WERI-Rb-1 (cell line): ENCODE results near the gene CCDC102B.

Experiments
- DNase-seq: peaks from one replicate; pipeline ENCODE4 v3.0.0-alpha.2; 2020
- H3K27ac ChIP-seq: fragments of 250-450 bp; sonication (Bioruptor Pico); 2 replicates; pipeline ENCODE4 v1.5.1; 2020; ENCODE audit warnings: mild to moderate bottlenecking, moderate library complexity
- H3K27me3 ChIP-seq: fragments of 250-450 bp; sonication (Bioruptor Pico); 2 replicates; pipeline ENCODE4 v1.5.1; 2021; ENCODE audit warnings: mild to moderate bottlenecking, low read depth, moderate library complexity; ENCODE audit not compliant: insufficient read depth, severe bottlenecking
- H3K36me3 ChIP-seq: fragments of 250-450 bp; sonication (Bioruptor Pico); 2 replicates; pipeline ENCODE4 v1.5.1; 2020; ENCODE audit warnings: mild to moderate bottlenecking, moderate library complexity
- H3K4me3 ChIP-seq: 2 replicates; pipeline ENCODE4 v1.5.1; 2011; ENCODE audit warnings: low read depth, mild to moderate bottlenecking, control low read depth, low read length
- H3K9me3 ChIP-seq: fragments of 250-450 bp; sonication (Bioruptor Pico); 2 replicates; pipeline ENCODE4 v1.5.1; 2021; ENCODE audit warnings: mild to moderate bottlenecking, moderate library complexity; ENCODE audit not compliant: severe bottlenecking
- CTCF ChIP-seq: IDR thresholded peaks from 2 replicates; pipeline ENCODE4 v1.5.1; 2011; ENCODE audit warnings: low read depth, mild to moderate bottlenecking, control low read depth, inconsistent platforms, low read length

The CCDC102B gene

DNA sequence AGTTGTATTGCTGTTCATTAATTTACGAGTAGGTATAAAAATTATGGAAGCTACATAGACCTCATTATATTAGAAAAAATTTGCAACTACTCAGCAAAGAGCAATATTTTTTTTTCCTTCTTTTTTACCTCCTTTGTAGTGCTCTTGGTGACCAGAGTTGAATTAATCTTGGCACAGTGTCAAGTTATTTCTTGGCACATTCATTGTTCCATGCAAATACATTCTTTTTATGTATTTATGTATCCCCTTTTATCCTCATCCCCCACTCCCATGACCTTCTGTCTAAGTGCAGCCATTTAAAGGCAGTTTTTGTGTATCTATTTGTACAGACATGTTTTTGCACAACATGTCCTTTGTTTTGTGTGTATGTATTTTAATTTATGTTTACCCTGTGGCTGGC is 224.5 kb downstream of the CCDC102B start:
- Histone ChIP-seq H3K4me3 (no peak overlapping the region), H3K36me3 (no peaks in the 10 kb centered on the region), H3K27me3 (no peaks in the 10 kb centered on the region), H3K9me3 (no peaks in the 10 kb centered on the region), H3K27ac (no peak overlapping the region)
- DNase-seq, result no peak
- TF ChIP-seq CTCF, result no peak

- Histone ChIP-seq H3K27ac (no peak overlapping the region), H3K9me3 (no peaks in the 10 kb centered on the region), H3K4me3 (no peak overlapping the region), H3K27me3 (no peaks in the 10 kb centered on the region), H3K36me3 (no peaks in the 10 kb centered on the region)
- DNase-seq, result no peak
- TF ChIP-seq CTCF, result no peak
Measured at GRCh38 chr18:69031571-69031970, 233.7 kb downstream of the CCDC102B start.

DNA sequence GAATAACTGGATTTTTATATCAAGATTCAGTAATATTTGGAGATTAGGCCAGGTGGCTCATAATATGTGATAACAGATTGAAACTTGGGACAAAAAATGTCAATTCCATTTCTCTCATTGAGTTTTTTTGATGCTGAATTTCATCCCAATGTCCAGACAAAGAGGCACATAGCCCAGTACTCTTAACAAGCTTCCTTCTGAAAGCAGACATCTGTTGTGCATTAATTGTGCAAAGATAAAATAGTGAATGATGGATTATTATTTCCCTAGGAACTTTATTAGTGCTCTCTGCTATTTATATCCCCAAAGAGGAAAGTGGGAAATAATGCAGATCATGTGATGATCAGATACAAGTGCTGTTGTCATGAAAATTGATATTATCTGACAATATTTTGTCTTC is 234.1 kb downstream of the CCDC102B start:
- no peak for TF ChIP-seq CTCF
- Histone ChIP-seq H3K27me3 (no peaks in the 10 kb centered on the region), H3K9me3 (no peaks in the 10 kb centered on the region), H3K27ac (no peak overlapping the region), H3K4me3 (no peak overlapping the region), H3K36me3 (no peaks in the 10 kb centered on the region)
- no peak for DNase-seq

GRCh38 chr18:69035756-69036155 is 237.9 kb downstream of the CCDC102B start:
- Histone ChIP-seq H3K27ac (no peak overlapping the region), H3K4me3 (no peak overlapping the region), H3K36me3 (no peaks in the 10 kb centered on the region), H3K27me3 (no peaks in the 10 kb centered on the region), H3K9me3 (no peaks in the 10 kb centered on the region)
- no peak for TF ChIP-seq CTCF
- no peak for DNase-seq

GRCh38 chr18:69044215-69044614 is 246.3 kb downstream of the CCDC102B start:
- Histone ChIP-seq H3K9me3 (no peaks in the 10 kb centered on the region), H3K4me3 (no peak overlapping the region), H3K27ac (no peak overlapping the region), H3K36me3 (no peaks in the 10 kb centered on the region), H3K27me3 (no peaks in the 10 kb centered on the region)
- no peak for TF ChIP-seq CTCF
- DNase-seq, result no peak

DNA sequence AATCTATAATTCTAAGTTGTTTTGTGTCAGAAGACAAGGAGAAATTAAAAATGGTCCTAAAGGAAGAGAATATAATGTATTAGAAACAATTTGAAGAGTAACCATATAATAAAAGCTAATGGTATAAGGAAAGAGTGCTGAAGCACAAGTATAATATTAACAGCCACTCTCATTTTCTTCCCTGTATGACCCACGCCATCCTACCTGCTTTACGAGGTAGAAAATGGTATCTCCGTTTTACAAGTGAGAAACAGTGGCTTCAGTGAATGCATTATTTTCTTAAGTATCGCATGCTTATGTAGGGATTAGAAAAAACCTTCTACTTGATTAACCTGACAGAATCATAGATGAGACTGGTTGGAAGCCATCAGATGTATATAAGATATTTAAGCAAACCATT is 266.2 kb downstream of the CCDC102B start:
- DNase-seq, result no peak
- Histone ChIP-seq H3K27me3 (no peaks in the 10 kb centered on the region), H3K4me3 (no peak overlapping the region), H3K9me3 (no peaks in the 10 kb centered on the region), H3K27ac (no peak overlapping the region), H3K36me3 (no peaks in the 10 kb centered on the region)
- no peak for TF ChIP-seq CTCF
